ENCODE results near the gene ARID3A.

ARID3A gene

DNA sequence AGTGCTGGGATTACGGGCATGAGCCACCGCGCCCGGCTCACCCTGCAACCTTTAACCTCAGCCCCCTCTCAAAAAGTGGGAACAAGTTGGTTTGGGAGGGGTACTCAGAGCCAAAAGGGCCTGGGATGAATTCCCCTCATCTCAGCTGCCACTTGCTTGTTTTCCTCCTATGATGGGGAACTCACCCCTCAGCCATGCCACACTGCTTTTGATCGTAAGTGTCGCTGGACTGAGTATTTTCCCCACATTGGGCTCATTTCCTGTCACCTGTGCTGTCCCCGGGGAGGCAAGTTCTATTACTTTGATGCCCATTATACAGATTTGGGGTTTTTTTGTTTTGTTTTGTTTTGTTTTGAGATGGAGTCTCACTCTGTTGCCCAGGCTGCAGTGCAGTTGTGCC, 19.4 kb upstream of the ARID3A start:
- no peak for DNase-seq
- in situ Hi-C loops (cut with HindIII; ENCODE audit: low pct_ligation_motif_present, low sequenced_read_pairs) = no loop called here
- Histone ChIP-seq H3K27me3 (replicated peaks) (no peaks in the 10 kb centered on the region), H3K36me3 (replicated peaks) (peaks cover 3% of the 10 kb centered on the region), H3K27ac (no peak overlapping the region), H3K4me3 (ENCODE audit: low read depth, low read length) (no peak overlapping the region)
- TF ChIP-seq, protein P1, sequence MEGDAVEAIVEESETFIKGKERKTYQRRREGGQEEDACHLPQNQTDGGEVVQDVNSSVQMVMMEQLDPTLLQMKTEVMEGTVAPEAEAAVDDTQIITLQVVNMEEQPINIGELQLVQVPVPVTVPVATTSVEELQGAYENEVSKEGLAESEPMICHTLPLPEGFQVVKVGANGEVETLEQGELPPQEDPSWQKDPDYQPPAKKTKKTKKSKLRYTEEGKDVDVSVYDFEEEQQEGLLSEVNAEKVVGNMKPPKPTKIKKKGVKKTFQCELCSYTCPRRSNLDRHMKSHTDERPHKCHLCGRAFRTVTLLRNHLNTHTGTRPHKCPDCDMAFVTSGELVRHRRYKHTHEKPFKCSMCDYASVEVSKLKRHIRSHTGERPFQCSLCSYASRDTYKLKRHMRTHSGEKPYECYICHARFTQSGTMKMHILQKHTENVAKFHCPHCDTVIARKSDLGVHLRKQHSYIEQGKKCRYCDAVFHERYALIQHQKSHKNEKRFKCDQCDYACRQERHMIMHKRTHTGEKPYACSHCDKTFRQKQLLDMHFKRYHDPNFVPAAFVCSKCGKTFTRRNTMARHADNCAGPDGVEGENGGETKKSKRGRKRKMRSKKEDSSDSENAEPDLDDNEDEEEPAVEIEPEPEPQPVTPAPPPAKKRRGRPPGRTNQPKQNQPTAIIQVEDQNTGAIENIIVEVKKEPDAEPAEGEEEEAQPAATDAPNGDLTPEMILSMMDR (IDR thresholded peaks at IDR 0.05; ENCODE audit: low read depth, low read length, missing control alignments) = no peak

DNA sequence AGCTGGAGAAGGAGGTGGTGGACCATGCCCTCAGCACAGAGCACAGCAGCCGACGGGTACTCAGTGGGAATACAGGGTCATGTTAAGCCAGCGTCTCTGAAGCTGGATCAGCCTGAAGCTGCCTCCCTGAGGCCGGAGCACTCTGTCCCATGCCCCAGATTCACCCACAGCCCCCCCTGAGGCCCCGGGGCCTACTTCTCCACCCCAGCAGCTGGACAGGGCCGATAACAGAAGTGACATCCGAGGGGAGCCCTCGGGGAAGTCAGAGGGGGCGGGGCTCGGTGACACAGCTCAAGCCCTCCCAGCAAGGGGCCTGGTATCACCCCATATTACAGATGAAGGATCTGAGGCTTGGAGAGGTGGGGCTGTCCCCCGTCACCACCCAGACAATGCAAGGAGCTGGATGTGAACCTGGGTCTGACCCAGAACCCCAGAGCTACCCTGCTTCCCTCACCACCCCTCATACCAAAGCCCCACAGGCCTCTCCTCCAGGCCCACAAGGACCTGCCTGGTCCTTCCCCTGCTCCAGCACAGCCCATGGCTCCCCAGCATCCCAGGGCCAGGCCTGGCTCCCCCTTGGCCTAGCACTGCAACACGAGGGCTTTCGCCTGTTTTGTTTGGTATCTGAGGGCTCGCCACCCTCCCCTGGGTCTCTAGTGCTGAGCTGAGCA, 18.5 kb upstream of the ARID3A start:
- H3K4me3 ChIP-seq (ENCODE audit: low read depth, low read length) = no peak overlapping the region
- in situ Hi-C loops (cut with HindIII; ENCODE audit: low pct_ligation_motif_present, low sequenced_read_pairs) = no loop called here
- TF ChIP-seq, protein P1 (IDR thresholded peaks at IDR 0.05; ENCODE audit: low read depth, low read length, missing control alignments) = no peak

DNA sequence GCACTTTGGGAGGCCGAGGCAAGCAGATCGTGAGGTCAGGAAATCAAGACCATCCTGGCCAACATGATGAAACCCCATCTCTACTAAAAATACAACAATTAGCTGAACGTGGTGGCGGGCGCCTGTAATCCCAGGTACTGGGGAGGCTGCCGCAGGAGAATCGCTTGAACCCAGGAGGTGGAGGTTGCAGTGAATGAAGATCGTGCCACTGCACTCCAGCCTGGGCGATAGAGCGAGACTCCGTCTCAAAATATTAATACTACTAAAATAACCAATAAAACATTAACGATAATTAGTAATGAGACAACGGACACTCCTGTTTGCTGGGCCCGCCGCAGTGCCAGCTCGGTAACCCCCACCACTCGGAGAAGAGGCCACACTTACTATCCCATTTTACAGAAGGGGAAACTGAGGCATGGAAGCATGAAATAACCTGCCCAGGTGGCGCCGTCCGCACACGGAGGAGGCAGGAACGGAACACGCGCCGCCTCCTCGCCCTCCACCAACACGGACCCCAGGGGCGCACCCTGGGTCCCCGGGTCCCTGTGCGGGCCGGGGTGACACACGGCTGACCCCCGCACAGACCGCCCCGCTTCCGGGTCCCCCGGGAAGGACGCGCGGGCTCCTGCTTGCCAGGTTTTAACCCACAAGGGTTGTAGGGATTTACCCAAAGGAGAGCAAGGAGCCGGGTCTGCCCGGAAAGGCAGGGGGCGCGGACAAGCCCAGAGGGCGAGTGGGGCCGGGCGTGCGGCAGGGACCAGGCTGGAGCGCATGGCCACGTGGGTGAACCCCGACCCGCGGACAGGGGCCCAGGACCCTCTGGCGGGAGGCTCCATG, 14.4 kb upstream of the ARID3A start:
- H3K27me3 ChIP-seq (replicated peaks) = no peaks in the 10 kb centered on the region
- peak overlapping the region; percentile 39 for H3K4me3 ChIP-seq (ENCODE audit: low read depth, low read length)
- no peak overlapping the region for H3K27ac ChIP-seq
- DNase-seq = no peak
- TF ChIP-seq, protein P1 (IDR thresholded peaks at IDR 0.05; ENCODE audit: low read depth, low read length, missing control alignments) = no peak
- in situ Hi-C loops (cut with HindIII; ENCODE audit: low pct_ligation_motif_present, low sequenced_read_pairs) = no loop called here
- no peaks in the 10 kb centered on the region for H3K36me3 ChIP-seq (replicated peaks)

More for the DNA sequence above, 18.5 kb upstream of the ARID3A start:
- no peak for DNase-seq
- H3K27me3 ChIP-seq (replicated peaks) = no peaks in the 10 kb centered on the region
- no peak overlapping the region for H3K27ac ChIP-seq
- no peaks in the 10 kb centered on the region for H3K36me3 ChIP-seq (replicated peaks)

DNA sequence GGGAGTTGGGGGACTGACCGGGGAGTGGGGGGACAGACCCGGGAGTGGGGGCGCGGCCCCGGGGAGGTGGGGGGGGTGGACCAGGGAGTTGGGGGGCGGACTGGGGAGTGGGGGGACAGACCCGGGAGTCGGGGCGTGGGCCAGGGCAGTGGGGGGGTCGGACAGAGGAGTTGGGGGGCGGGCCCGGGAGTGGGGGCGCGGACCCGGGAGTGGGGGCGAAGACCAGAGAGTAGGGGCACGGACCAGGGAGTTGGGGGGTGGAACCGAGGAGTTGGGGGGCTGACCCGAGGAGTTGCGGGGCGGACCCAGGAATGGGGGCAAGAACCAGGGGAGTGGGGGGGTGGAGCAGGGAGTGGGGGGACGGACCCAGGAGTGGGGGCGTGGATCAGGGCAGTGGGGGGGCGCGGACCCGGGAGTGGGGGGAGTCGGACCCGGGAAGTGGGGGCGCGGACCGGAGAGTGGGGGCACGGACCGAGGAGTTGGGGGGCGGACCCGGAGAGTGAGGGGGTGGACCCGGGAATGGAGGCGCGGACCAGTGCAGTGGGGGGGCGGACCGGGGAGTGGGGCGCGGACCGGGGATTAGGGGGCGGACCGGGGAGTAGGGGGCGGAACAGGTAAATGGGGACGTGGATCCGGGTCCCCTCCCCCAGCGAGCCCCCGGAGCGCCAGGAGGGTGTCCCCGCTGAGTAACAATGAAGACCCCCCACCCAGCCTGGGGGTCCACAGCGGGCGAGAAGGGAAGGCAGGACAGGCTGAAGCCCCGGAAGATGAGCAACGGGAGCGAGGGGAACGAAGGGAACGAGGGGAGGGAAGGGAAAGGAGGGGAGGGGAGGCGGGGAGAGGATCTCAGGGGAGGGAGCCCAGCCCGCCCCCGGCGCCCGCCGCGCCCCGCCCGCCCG, 13.4 kb upstream of the ARID3A start:
- no peak overlapping the region for H3K27ac ChIP-seq
- H3K4me3 ChIP-seq (ENCODE audit: low read depth, low read length) = peak overlapping the region; percentile 80
- DNase-seq = no peak
- TF ChIP-seq, protein P1 (IDR thresholded peaks at IDR 0.05; ENCODE audit: low read depth, low read length, missing control alignments) = no peak
- H3K27me3 ChIP-seq (replicated peaks) = peaks cover 6% of the 10 kb centered on the region
- no peaks in the 10 kb centered on the region for H3K36me3 ChIP-seq (replicated peaks)
- in situ Hi-C loops (cut with HindIII; ENCODE audit: low pct_ligation_motif_present, low sequenced_read_pairs) = no loop called here

DNA sequence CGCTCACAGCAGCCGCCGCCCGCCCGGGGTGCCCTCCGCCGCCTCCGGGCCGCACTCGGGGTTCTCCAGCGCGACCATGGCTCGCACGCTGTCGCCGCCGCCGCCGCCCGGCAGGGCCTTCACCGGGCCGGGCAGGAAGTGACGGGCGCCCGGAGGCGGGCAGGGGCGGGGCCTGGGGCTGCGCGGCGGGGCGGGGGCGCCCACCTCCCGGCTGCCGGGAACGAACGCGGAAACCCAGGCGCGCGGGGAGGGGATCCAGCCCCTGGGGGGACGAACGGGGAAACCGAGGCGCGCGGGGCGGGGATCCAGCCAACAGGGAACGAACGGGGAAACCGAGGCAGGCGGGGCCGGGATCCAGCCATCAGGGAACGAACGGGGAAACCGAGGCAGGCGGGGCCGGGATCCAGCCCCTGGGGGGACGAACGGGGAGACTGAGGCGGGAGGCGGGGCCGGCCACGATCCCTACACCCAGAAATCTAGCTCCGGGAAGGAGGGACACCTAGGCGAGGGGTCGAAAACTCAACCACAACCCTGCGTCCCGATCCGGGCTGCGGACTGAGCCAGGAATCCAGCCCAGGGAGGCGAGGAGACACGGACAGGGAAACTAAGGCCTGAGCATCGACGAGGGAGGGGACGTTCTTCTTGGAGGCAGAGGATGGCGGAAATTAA, 12.6 kb upstream of the ARID3A start, which contains the start of gene R3HDM4:
R3HDM4 (minus strand) TSS at position 140 of the 669 bp plus-strand sequence; CDS start at position 78, 62 bp downstream.
- in situ Hi-C loops (cut with HindIII; ENCODE audit: low pct_ligation_motif_present, low sequenced_read_pairs) = no loop called here
- Histone ChIP-seq H3K27ac (peak within 1 kb of the TSS; percentile 28), H3K36me3 (replicated peaks) (no peaks in the 10 kb centered on the region), H3K4me3 (ENCODE audit: low read depth, low read length) (peak within 1 kb of the TSS; percentile 80), H3K27me3 (replicated peaks) (peaks cover 14% of the 10 kb centered on the region)
- DNase-seq = no peak
- TF ChIP-seq, protein P1 (IDR thresholded peaks at IDR 0.05; ENCODE audit: low read depth, low read length, missing control alignments) = no peak
